OCI-LY3 (cell line): Measurements from ENCODE around the gene ZNF423.

Experiments used
- H2AFZ ChIP-seq: fragments of 200-600, 300-600 bp; shearing (Covaris generic); 2 replicates; pipeline ENCODE4 v1.6.0; 2014; ENCODE audit warnings: antibody characterized with exemption, low read depth, low read length
- H3K27ac ChIP-seq: fragments of 200-600, 300-600 bp; sonication (generic); 2 replicates; pipeline ENCODE4 v1.5.1; 2014; ENCODE audit warnings: mild to moderate bottlenecking, low read length, moderate library complexity, mixed read lengths
- H3K27me3 ChIP-seq: fragments of 200-600, 300-600 bp; sonication (generic); 2 replicates; pipeline ENCODE4 v1.6.1; 2014; ENCODE audit warnings: low read depth, low read length, mixed read lengths
- H3K36me3 ChIP-seq: fragments of 200-600, 300-600 bp; sonication (generic); replicated peaks from 2 replicates; pipeline ENCODE3; 2014; ENCODE audit warnings: low read depth, low read length, mixed read lengths
- H3K4me1 ChIP-seq: fragments of 300-600, 200-600 bp; sonication (generic); 2 replicates; pipeline ENCODE4 v1.6.1; 2014; ENCODE audit warnings: low read length, mixed read lengths
- H3K4me2 ChIP-seq: fragments of 200-600, 300-600 bp; sonication (generic); 2 replicates; pipeline ENCODE4 v1.6.1; 2014; ENCODE audit warnings: low read length, mixed read lengths
- H3K4me3 ChIP-seq: fragments of 300-600, 200-600 bp; sonication (generic); 2 replicates; pipeline ENCODE4 v1.5.1; 2014; ENCODE audit warnings: antibody characterized with exemption, mild to moderate bottlenecking, low read length, moderate library complexity
- H3K79me2 ChIP-seq: fragments of 300-600, 200-600 bp; shearing (Covaris generic); 2 replicates; pipeline ENCODE4 v1.6.1; 2014; ENCODE audit warnings: mild to moderate bottlenecking, low read length, mixed read lengths
- H3K9ac ChIP-seq: fragments of 300-600, 200-600 bp; shearing (Covaris generic); 2 replicates; pipeline ENCODE4 v1.6.0; 2014; ENCODE audit warnings: mild to moderate bottlenecking, low read length, moderate library complexity
- H3K9me3 ChIP-seq: fragments of 200-600, 300-600 bp; shearing (Covaris generic); 2 replicates; pipeline ENCODE4 v1.6.1; 2014; ENCODE audit warnings: low read length, mixed read lengths; ENCODE audit not compliant: insufficient read depth
- H4K20me1 ChIP-seq: fragments of 200-600, 300-600 bp; sonication (generic); 2 replicates; pipeline ENCODE4 v1.6.1; 2016; ENCODE audit warnings: low read length, mixed read lengths; ENCODE audit not compliant: insufficient read depth
- EZH2phosphoT487 ChIP-seq: fragments of 200-600 bp; shearing (Covaris generic); IDR thresholded peaks from 2 replicates; pipeline ENCODE4 v1.6.1; 2018; ENCODE audit warnings: antibody characterized with exemption, mixed run types, low read depth
- TF ChIP-seq, protein P1 (sequence below): fragments of 200-600, 300-600 bp; sonication (generic); IDR thresholded peaks from 2 replicates; pipeline ENCODE4 v1.5.1; 2014; ENCODE audit warnings: antibody characterized with exemption, low read length, low read depth

The ZNF423 gene

DNA sequence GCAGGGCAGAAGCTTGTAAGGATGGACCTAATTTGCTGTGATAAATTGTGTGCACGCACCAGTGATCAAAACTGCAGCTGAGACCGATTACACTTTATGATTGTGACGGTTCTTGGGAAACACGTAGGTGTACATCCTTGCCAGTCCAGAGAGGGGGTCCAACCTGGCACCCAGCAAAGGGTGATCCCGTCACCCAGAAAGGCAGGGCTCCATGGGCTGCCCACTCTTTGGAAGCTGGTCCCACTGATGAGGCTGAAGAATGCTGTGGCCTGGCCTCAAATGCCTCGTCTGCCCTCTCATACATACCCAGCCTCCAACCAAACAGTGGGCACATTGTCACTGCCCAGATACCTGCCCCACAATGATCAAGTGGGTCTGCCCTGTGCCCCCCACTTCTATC, 350.4 kb downstream of the ZNF423 start:
- no peaks in the 10 kb centered on the region for H3K27me3 ChIP-seq
- H3K9ac ChIP-seq = no peak overlapping the region
- H3K4me2 ChIP-seq = no peak overlapping the region
- H3K4me3 ChIP-seq = no peak overlapping the region
- TF ChIP-seq, protein P1, sequence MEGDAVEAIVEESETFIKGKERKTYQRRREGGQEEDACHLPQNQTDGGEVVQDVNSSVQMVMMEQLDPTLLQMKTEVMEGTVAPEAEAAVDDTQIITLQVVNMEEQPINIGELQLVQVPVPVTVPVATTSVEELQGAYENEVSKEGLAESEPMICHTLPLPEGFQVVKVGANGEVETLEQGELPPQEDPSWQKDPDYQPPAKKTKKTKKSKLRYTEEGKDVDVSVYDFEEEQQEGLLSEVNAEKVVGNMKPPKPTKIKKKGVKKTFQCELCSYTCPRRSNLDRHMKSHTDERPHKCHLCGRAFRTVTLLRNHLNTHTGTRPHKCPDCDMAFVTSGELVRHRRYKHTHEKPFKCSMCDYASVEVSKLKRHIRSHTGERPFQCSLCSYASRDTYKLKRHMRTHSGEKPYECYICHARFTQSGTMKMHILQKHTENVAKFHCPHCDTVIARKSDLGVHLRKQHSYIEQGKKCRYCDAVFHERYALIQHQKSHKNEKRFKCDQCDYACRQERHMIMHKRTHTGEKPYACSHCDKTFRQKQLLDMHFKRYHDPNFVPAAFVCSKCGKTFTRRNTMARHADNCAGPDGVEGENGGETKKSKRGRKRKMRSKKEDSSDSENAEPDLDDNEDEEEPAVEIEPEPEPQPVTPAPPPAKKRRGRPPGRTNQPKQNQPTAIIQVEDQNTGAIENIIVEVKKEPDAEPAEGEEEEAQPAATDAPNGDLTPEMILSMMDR = no peak
- no peak for TF ChIP-seq EZH2phosphoT487
- no peak overlapping the region for H3K27ac ChIP-seq
- no peaks in the 10 kb centered on the region for H3K4me1 ChIP-seq
- H3K9me3 ChIP-seq = no peaks in the 10 kb centered on the region
- no peaks in the 10 kb centered on the region for H4K20me1 ChIP-seq
- H2AFZ ChIP-seq = no peak overlapping the region
- H3K79me2 ChIP-seq = no peaks in the 10 kb centered on the region
- H3K36me3 ChIP-seq = no peaks in the 10 kb centered on the region

DNA sequence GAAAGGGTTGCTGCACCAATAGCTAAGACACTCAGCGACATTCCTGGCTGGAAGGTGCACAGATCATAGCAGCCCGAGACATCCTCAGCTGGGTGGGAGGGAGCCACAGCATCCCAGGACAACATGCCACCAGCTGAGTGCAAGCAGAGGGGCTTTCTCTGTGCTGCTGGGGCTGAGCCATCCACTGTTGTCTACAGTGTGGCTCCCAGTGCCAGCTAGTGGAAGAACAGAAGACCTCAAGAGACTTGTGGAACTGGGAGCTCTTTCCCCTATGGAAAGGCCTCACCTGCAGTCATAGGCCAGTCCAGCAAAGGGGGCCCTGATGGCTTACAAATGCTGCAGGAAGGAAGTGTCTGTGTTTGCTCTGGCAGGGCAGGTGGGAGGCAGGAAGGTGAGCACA, 351.3 kb downstream of the ZNF423 start:
- H4K20me1 ChIP-seq = no peaks in the 10 kb centered on the region
- no peak overlapping the region for H2AFZ ChIP-seq
- H3K36me3 ChIP-seq = no peaks in the 10 kb centered on the region
- no peaks in the 10 kb centered on the region for H3K79me2 ChIP-seq
- no peaks in the 10 kb centered on the region for H3K27me3 ChIP-seq
- H3K9me3 ChIP-seq = no peaks in the 10 kb centered on the region
- no peak overlapping the region for H3K4me2 ChIP-seq
- no peak overlapping the region for H3K4me3 ChIP-seq
- no peak overlapping the region for H3K9ac ChIP-seq
- no peak overlapping the region for H3K27ac ChIP-seq
- TF ChIP-seq, protein P1 = no peak
- no peak for TF ChIP-seq EZH2phosphoT487
- no peaks in the 10 kb centered on the region for H3K4me1 ChIP-seq

DNA sequence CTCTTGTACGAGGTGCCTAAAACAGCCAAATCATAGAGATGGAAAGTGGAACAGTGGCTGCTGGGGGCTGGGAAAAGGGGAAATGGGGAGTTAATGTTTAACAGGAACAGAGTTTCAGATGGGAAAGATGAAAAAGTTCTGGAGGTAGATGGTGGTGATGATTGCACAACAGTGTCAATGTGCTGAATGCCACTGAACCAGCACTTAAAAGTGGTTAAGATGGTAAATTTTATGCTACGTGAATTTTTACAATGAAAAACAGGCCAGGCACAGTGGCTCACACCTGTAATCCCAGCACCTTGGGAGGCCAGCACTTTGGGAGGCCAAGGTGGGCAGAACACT, 351.9 kb downstream of the ZNF423 start:
- TF ChIP-seq, protein P1 = no peak
- no peak for TF ChIP-seq EZH2phosphoT487
- no peaks in the 10 kb centered on the region for H3K79me2 ChIP-seq
- H3K4me2 ChIP-seq = no peak overlapping the region
- H3K36me3 ChIP-seq = no peaks in the 10 kb centered on the region
- H3K27me3 ChIP-seq = no peaks in the 10 kb centered on the region
- H3K27ac ChIP-seq = no peak overlapping the region
- no peak overlapping the region for H3K9ac ChIP-seq
- H3K4me3 ChIP-seq = no peak overlapping the region
- H2AFZ ChIP-seq = no peak overlapping the region
- H3K4me1 ChIP-seq = no peaks in the 10 kb centered on the region
- no peaks in the 10 kb centered on the region for H4K20me1 ChIP-seq
- no peaks in the 10 kb centered on the region for H3K9me3 ChIP-seq

DNA sequence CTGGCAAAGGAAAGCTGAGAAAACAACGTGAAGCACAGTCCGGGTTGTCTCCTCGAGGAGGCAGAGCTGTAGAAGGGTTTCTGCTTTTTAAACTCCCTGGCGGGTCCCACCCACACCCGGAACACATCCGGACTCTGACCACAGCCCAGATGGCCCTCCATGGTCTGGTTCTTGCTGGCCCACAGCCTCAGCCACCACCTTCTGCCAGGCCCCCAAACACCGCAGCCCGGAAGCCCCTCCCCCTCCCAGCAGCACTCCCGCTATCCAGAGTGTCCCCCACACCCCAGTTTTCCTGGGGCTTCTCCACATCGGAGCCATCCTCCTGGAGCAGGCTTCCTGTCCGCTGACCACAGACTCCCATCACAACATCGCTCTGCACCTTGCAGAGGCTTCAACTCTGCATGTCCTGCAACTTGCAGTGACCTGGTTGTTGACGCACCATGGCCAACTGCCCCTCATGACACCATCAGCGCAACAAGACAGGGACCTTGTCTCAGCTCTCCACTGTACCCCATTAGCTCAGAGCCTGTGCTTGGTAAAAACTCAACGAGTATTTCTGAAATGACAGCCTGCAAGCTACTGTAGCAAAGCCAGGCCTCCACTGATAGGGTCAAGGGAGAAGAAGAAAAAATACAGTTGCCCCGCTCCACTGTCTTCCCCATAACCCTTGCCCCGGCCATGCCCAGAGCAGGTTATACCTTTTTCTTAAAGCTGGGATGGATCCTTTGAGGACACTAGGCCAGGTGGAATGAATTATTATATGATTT, 352.5 kb downstream of the ZNF423 start:
- H4K20me1 ChIP-seq = no peaks in the 10 kb centered on the region

More for the DNA sequence above, 352.5 kb downstream of the ZNF423 start:
- H3K4me2 ChIP-seq = no peak overlapping the region
- H3K27me3 ChIP-seq = no peaks in the 10 kb centered on the region
- no peaks in the 10 kb centered on the region for H3K4me1 ChIP-seq
- H2AFZ ChIP-seq = no peak overlapping the region
- H3K79me2 ChIP-seq = no peaks in the 10 kb centered on the region
- TF ChIP-seq, protein P1 = no peak
- H3K36me3 ChIP-seq = no peaks in the 10 kb centered on the region
- H3K27ac ChIP-seq = no peak overlapping the region
- no peak overlapping the region for H3K4me3 ChIP-seq
- no peak overlapping the region for H3K9ac ChIP-seq
- H3K9me3 ChIP-seq = no peaks in the 10 kb centered on the region
